SK-N-MC (cell line): Measurements from ENCODE around the gene DNAH1.

Source experiments
- EZH2 ChIP-seq: fragments of 200-600 bp; sonication (generic); IDR thresholded peaks from one replicate; pipeline ENCODE4 v1.6.1; 2017; ENCODE audit warnings: antibody characterized with exemption
- POLR2AphosphoS5 ChIP-seq: IDR thresholded peaks from 2 replicates; pipeline ENCODE4 v1.6.1; 2012; ENCODE audit warnings: mild to moderate bottlenecking, low read depth, low read length, borderline replicate concordance

GRCh38 chr3:52295671-52296208, 20.4 kb upstream of the DNAH1 start:
- TF ChIP-seq POLR2AphosphoS5 (no peak), EZH2 (no peak)
